GM18498 (cell line): Measurements from ENCODE around the gene HAGHL.

Experiments used
- ATAC-seq: cut with Tn5 transposase; IDR thresholded peaks from one replicate; pipeline ENCODE4 v1.9.1; 2021; ENCODE audit warnings: mild to moderate bottlenecking, moderate library complexity; ENCODE audit not compliant: unreplicated experiment

HAGHL gene, protein sequence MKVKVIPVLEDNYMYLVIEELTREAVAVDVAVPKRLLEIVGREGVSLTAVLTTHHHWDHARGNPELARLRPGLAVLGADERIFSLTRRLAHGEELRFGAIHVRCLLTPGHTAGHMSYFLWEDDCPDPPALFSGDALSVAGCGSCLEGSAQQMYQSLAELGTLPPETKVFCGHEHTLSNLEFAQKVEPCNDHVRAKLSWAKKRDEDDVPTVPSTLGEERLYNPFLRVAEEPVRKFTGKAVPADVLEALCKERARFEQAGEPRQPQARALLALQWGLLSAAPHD

DNA sequence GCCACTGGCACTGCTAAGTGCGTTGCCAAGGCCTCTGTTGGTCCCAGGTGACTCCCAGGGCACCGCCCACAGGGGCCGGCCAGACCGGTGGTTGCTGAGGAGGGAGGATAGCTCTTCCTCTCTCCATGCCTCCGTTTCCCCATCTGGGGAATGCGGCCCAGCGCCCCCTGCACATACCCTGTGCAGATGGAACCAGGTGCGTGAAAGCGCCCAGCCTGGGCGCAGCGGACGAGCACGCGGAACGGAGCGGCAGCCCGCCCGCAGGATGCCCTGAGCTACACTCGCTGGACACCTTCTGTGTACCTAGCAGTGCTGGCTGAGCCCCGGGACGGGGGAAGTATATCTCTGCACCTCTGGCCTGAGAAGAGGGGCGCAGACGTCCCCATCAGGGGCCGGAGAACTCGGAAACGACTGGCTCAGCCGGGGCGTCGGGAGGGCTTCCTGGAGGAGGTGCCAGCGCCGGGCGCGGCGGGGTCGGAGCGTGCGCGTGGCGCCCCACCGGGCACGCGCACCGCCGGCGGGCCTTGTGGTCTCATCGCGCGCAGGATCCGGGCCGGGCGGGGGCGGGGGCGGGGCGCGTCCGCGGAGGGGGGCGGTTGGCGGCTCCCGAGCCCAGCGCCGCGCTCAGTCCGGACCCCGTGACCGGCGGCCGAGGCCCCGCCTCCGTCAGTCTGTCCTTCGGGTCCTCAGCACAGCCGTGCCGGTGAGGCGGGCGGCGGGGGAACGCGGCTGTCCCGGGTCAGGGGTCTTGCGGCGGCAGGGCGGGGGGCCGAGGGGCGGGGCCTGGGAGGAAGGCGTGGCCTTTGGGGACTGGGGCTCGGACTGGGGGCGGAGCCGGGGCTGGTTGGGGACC lies at the start of gene HAGHL, which contains the start of gene CCDC78:
TSS of gene HAGHL (plus strand) at position 669 of the 853 bp plus-strand sequence. CDS start 404 bp downstream, outside the sequence.
TSS of gene CCDC78 (minus strand) at position 6 of the 853 bp plus-strand sequence. CDS start 76 bp downstream, outside the sequence.
- ATAC-seq: peak; percentile 33

DNA sequence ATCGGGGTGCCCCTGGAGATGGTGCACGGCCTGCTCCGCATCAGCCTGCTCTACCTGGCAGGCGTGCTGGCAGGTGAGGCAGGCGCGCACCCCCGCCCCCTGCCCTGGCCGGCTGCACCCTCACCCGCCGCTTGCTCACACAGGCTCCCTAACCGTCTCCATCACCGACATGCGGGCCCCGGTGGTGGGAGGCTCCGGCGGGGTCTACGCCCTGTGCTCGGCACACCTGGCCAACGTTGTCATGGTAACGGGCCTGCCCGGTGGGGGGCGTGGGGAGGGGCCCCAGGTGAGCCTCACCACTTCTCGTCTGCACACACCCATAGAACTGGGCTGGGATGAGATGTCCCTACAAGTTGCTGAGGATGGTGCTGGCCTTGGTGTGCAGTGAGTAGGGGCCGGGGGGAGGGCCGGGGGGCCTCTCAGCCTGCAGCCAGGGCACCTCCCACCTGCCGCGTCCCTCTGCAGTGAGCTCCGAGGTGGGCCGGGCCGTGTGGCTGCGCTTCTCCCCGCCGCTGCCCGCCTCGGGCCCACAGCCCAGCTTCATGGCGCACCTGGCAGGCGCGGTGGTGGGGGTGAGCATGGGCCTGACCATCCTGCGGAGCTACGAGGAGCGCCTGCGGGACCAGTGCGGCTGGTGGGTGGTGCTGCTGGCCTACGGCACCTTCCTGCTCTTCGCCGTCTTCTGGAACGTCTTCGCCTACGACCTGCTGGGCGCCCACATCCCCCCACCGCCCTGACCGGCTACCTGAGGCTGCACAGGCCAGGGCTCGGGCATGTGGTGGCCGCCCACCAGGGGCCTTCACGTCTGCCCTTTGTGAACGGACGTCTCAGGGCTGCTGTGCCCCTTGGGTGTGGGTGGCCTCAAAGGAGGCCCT lies 49.4 kb upstream of the HAGHL start:
- ATAC-seq: no peak

DNA sequence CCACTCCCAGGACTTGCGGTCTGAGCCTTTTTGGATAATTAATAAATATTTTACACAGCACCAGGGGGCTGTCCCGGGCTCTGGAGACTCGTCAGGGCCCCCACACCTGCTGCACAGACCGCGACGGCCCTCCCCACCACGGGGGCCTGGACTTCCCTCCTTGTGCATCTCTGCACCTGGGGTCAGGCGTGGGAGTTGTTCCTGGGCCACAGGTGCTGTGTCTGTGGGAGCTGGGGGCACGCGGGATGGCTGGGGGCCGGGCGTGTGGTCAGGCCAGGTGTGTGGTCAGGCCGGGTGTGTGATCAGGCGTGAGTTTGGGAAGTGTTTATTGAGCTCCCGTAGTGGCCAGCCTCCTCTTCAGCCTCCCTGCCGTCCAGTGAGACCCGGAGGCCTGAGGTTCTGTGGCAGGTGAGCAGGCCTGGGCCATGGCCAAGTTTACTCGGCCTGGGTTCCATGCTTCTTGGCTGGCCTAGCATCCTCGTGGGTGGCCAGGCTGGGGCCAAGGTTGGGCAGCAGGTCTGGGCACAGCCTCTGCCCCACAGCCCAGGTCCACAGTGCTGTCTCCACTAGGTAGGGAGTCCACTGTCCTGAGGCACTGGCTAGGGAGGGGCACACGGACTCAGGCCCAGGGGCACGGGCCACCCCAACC lies 48.6 kb upstream of the HAGHL start:
- no peak for ATAC-seq

DNA sequence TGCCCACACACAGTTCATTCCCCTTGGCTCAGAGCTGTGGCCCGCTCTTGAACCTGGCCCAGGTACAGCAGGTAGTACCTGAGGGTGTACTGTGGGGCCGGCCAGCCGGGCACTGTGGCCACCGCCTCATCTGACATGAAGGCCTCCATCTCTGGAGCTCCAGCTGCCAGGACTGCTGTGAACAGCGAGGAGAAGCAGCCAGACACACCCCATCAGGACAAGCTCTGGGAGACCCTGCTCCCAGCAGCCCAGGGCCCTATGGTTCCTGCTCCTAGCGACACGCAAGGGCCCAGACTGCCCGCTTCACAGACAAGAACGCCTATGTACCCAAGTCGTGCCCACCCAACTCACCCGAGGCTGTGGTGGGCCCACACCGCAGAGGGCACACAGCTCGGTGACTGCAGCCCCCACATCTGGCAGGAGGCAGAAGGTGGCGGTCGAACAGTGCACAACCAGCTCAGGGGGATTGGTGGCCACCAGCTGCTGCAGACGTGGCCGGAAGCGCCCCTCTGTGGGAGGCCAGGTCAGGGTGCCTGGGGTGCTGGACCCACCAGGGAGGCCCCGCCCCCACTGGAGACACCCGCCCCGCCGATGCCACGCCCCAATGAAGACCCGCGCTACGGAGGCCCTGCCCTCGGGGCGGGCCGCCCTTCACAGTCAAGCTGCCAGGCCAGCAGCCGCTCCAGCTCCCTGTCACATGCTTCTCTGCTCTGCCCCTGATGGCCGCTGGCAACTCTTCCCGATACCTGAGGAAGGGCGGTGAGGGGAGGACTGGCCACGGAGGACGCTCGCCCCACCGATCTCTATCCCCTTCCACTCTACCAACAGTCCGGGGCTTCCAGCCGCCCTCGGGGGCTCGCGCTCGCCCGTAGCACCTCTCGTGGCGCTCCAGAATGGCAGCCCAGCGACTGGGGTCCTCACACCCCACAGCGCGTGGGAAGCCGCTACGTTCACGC lies 47.8 kb upstream of the HAGHL start:
- no peak for ATAC-seq

DNA sequence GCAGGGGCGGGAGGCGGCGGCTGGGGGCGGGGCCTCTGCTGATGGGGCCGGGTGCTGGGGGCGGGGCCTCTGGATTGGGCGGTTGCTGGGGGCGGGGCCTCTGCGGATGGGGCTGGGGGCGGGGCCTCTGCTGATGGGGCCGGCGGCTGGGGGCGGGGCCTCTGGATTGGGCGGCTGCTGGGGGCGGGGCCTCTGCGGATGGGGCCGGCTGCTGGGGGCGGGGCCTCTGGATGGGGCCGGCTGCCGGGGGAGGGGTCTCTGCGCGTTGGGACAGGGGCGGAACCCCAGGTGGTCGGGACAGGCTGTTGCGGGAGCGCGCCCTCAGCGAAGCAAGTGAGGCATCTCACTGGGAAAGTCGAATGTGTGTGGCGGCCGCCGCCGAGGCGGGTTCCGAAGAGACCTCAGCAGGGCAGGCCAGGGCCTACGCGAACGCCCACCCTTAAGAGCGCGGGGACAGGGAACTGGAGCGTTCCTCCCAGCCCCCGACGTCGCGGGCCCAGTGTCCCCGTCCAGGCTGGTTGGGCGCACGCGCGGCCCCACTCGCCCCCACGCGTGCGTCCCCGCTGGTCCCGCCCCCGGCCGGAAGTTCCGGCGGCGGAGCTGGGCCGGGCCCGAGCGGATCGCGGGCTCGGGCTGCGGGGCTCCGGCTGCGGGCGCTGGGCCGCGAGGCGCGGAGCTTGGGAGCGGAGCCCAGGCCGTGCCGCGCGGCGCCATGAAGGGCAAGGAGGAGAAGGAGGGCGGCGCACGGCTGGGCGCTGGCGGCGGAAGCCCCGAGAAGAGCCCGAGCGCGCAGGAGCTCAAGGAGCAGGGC lies 46.9 kb upstream of the HAGHL start, which contains the start of gene STUB1:
TSS of gene STUB1 (plus strand) at position 597 of the 811 bp plus-strand sequence. CDS start at position 713, 116 bp downstream.
- peak; percentile 40 for ATAC-seq

DNA sequence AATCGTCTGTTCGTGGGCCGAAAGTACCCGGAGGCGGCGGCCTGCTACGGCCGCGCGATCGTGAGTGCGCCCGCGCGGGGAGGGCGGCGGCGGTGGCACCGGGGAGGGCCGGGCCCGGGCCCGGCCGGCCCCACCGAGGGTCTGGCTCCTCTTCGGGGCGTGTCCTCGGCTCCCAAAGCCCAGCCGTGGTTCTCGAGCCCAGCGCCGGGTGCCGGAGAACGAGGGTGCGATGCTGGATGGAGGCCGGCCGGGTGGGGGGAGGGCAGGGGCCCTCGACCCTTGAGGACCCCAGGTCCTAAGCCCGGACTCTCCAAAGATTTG lies 46.3 kb upstream of the HAGHL start:
- peak; percentile 3 for ATAC-seq

DNA sequence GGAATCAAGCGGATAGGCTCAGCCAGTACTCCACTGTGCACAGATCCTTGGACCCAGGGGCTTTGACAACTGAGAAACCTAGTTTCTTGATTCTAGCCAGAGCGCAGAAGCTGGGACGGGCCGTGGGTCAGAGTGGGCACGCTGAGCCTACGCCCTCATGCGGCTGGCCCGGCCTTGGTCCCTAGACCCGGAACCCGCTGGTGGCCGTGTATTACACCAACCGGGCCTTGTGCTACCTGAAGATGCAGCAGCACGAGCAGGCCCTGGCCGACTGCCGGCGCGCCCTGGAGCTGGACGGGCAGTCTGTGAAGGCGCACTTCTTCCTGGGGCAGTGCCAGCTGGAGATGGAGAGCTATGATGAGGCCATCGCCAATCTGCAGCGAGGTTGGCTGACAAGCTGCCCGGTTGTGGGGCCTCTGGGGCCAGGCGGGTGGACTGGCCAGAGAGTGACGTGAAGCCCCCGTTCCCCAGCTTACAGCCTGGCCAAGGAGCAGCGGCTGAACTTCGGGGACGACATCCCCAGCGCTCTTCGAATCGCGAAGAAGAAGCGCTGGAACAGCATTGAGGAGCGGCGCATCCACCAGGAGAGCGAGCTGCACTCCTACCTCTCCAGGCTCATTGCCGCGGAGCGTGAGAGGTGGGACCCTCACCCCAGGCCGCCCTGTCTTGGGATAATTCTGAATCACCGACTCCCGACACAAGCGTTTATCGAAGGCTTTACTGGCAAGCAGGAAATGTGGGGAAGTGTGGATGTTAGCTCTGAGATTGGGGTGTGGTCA lies 45.8 kb upstream of the HAGHL start:
- ATAC-seq: no peak

DNA sequence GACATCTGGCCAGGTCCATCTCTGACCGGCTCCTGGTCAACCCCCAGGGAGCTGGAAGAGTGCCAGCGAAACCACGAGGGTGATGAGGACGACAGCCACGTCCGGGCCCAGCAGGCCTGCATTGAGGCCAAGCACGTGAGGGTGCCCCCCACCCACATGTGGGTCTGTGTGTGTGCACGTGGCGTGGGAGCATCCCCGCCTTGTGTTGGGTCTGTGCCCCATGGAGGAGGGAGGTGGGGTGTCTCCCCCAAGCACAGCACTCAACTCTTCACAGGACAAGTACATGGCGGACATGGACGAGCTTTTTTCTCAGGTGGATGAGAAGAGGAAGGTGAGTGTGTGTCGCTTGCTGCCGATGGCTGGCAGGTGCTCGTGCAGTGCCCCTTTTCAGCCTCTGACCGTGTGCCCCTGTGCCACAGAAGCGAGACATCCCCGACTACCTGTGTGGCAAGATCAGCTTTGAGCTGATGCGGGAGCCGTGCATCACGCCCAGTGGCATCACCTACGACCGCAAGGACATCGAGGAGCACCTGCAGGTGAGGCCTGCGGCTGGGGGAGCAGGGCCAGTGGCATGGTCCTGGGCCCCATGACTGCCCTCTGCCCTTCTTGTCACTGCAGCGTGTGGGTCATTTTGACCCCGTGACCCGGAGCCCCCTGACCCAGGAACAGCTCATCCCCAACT lies 45.0 kb upstream of the HAGHL start:
- no peak for ATAC-seq

DNA sequence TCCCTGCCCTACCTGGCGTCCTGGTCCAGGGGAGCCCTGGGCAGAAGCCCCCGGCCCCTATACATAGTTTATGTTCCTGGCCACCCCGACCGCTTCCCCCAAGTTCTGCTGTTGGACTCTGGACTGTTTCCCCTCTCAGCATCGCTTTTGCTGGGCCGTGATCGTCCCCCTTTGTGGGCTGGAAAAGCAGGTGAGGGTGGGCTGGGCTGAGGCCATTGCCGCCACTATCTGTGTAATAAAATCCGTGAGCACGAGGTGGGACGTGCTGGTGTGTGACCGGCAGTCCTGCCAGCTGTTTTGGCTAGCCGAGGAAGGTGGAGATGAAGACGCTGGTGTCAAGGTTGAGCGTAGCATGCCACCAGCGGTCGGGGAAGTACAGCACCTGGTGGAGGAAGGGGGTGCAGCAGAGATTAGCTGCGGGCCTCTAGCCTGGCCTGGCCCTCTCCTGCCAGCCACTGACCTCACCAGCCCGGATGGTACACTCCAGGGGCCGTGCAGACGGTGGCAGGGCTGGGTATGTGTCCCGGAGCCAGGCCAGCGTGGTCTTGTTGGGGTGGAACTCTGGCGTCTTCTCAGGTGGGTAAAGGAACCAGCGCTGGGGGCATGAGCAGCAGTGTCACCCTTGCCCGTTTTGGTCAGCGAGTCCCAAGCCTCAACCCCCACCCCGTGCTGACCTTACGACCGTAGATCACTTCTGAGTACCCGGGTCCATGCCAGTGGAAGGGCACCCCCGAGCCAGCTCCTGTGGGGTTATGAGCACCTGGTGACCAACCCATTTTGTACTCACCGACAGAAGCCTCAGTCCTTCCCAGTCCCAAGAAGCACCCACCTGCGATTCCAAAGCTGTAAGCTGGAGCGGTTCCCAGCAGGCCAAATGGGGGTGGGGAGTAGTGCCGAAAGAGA lies 44.2 kb upstream of the HAGHL start:
- no peak for ATAC-seq

DNA sequence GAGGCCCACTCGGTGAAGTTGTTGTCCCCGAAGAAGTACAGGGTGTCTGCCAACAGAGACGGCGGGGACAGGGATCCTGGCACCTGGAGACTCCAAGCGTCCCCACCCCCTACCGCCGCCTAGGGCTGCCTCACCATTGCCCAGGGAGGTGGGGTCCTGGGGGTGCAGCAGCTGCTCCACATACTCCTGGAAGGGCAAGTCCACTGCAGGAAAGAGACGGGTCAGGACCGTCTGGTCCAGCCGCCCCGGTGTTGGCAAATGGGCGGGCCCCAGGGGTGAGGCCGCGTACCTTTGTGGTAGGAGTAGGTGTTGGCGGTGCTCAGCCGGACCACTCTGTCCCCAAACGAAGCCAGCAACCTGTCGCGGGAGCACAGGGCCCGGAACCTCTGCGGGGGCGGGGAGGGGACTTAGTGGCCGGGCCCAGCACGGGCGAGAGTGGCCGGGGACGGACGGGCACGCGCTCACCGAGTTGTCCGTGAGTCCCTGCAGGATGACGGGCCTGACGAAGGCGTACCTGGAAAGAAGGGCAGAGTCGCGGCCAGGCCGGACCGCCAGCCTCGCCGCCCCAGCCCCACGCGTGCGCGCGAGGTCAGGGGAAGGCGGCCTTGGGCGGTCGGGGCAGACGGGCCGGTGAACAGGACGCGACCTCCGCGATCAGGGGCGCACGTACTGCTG lies 43.4 kb upstream of the HAGHL start:
- ATAC-seq: no peak

DNA sequence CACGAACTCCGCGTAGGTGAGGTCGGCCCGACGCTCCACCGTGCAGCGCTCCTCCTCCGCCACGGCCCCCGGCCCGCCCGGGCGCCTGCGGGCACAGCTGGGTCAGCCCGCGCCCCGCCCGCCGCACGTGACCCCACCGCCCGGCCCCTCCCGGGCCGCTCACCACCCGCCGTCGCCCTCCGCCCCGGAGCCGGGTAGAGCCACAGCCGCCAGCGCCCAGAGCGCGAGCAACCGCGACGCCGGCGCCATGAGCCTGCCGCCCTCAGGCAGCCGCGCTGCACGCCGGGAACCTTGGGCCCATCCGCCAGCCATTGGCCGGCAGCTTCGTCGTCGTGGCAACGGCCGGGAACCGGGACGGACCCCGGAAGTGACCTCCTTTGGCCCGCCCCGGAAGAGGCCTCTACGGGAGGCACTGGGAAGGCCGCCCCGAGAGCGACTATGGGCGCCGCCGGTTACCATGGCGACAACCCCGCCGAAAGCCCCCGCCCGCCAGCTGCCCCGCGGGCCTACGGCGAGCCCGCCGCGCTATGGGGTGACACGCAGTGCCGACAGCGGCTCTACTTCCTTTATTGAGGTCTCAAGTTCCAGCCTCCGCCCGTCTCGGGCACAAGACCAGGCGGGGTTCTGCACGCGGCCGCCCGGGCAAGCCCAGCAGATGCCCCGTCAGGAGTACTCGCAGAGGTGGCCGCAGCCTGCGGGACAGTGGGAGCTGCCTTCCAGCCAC lies 42.7 kb upstream of the HAGHL start, which contains the start of gene JMJD8:
TSS of gene JMJD8 (minus strand) at position 264 of the 724 bp plus-strand sequence. CDS start at position 249, 15 bp downstream.
- peak; percentile 65 for ATAC-seq

DNA sequence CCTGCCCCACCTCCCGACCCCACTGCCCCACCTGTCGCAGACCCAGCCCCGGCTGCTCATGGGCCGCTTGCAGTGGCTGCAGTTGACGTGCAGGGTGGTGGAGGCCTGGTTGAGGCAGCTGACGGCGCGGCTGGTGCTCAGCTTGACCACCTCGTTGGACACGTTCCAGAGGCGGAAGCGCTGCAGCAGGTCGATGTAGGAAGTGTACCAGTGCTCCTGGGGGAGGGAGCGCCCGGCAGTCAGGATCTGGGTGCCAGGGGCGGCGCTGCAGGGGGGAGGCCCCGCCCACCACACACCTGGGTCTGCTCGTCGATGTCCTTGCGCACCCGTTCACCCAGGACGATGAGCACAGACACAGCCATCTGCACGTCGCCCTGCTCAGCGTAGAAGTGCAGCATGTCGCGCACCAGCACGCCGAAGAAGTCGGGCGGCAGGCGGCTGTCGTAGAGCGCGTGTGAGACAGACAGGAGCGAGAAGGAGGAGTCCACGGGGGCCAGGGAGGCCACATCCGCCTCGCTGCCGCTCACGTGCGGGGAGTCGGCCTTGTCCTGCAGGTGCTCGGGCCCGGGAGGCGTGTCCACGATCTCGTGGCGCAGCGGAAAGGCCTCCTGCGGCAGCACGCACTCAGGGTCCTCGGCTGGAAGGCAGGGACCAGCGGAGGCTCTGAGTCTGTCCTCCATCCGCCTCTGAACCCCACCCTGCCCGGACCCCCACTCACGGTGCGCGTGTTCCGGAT lies 41.8 kb upstream of the HAGHL start:
- ATAC-seq: no peak

DNA sequence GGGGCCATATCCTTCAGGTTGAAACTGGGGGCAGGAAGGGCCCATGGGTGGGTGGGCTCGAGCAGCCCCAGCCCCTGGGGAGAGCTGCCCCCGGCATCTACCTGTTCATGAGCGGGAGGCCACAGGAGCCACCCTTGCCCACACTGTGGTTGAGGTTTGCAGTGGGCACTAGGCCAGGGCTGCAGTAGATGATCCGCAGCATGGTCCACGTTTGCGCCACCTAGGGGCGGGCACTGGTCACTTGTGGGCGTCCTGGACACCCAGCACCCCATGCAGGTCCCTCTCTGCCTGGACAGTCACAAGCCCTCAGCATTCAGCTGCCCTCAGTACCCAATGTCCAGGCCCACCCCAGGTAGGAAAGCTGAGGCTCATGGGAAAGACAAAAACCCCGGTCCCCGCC lies 40.9 kb upstream of the HAGHL start:
- no peak for ATAC-seq
